Measurements from ENCODE around the gene ZNF202.

The ZNF202 gene

GRCh38 chr11:123757976-123758375, 16.5 kb upstream of the ZNF202 start:
- no peaks in the 10 kb centered on the region for H3K9me3 ChIP-seq (ENCODE audit: low read length)
- no peak overlapping the region for H3K4me2 ChIP-seq (ENCODE audit: low read length)
- no peak overlapping the region for H3K27ac ChIP-seq (ENCODE audit: low read depth, low read length, poor library complexity, severe bottlenecking)
- no peaks in the 10 kb centered on the region for H3F3A ChIP-seq (ENCODE audit: insufficient read depth, low read length)
- H3K27me3 ChIP-seq (ENCODE audit: insufficient read depth, low read length), result no peaks in the 10 kb centered on the region
- no peak overlapping the region for H3K4me3 ChIP-seq (ENCODE audit: low read depth, low read length, poor library complexity, severe bottlenecking)
- no peaks in the 10 kb centered on the region for H3K9me2 ChIP-seq (ENCODE audit: low read depth, low read length)
- no peak overlapping the region for H2AFZ ChIP-seq (ENCODE audit: low read length)
- H3K4me1 ChIP-seq (ENCODE audit: insufficient read depth, low read length, severe bottlenecking), result no peaks in the 10 kb centered on the region
- TF ChIP-seq CTCF (IDR thresholded peaks at IDR 0.05; ENCODE audit: low read length), result no peak
- no peaks in the 10 kb centered on the region for H3K36me3 ChIP-seq (ENCODE audit: insufficient read depth, low read length)
- H4K20me1 ChIP-seq (ENCODE audit: insufficient read depth, low read length), result no peaks in the 10 kb centered on the region
- no peak overlapping the region for H3K9ac ChIP-seq (ENCODE audit: low read length)
- H3K79me2 ChIP-seq (ENCODE audit: insufficient read depth, low read length), result no peaks in the 10 kb centered on the region

GRCh38 chr11:123755813-123756212, 14.4 kb upstream of the ZNF202 start:
- H3K4me1 ChIP-seq (ENCODE audit: insufficient read depth, low read length, severe bottlenecking), result no peaks in the 10 kb centered on the region
- H3K4me2 ChIP-seq (ENCODE audit: low read length), result no peak overlapping the region
- H3K36me3 ChIP-seq (ENCODE audit: insufficient read depth, low read length), result no peaks in the 10 kb centered on the region
- H2AFZ ChIP-seq (ENCODE audit: low read length), result no peak overlapping the region
- H3F3A ChIP-seq (ENCODE audit: insufficient read depth, low read length), result no peaks in the 10 kb centered on the region
- no peak overlapping the region for H3K9ac ChIP-seq (ENCODE audit: low read length)
- no peaks in the 10 kb centered on the region for H3K79me2 ChIP-seq (ENCODE audit: insufficient read depth, low read length)
- TF ChIP-seq CTCF (IDR thresholded peaks at IDR 0.05; ENCODE audit: low read length) (no peak), EZH2 (IDR thresholded peaks at IDR 0.05; ENCODE audit: borderline replicate concordance, low read length) (no peak)
- no peaks in the 10 kb centered on the region for H3K27me3 ChIP-seq (ENCODE audit: insufficient read depth, low read length)
- no peaks in the 10 kb centered on the region for H4K20me1 ChIP-seq (ENCODE audit: insufficient read depth, low read length)
- no peak overlapping the region for H3K27ac ChIP-seq (ENCODE audit: low read depth, low read length, poor library complexity, severe bottlenecking)
- no peaks in the 10 kb centered on the region for H3K9me3 ChIP-seq (ENCODE audit: low read length)
- H3K9me2 ChIP-seq (ENCODE audit: low read depth, low read length), result no peaks in the 10 kb centered on the region
- H3K4me3 ChIP-seq (ENCODE audit: low read depth, low read length, poor library complexity, severe bottlenecking), result no peak overlapping the region

GRCh38 chr11:123755344-123755743, 13.9 kb upstream of the ZNF202 start:
- H3K36me3 ChIP-seq (ENCODE audit: insufficient read depth, low read length), result no peaks in the 10 kb centered on the region
- H3K9ac ChIP-seq (ENCODE audit: low read length), result no peak overlapping the region
- H3K4me2 ChIP-seq (ENCODE audit: low read length), result no peak overlapping the region
- no peak overlapping the region for H3K4me3 ChIP-seq (ENCODE audit: low read depth, low read length, poor library complexity, severe bottlenecking)
- H4K20me1 ChIP-seq (ENCODE audit: insufficient read depth, low read length), result no peaks in the 10 kb centered on the region
- H3K4me1 ChIP-seq (ENCODE audit: insufficient read depth, low read length, severe bottlenecking), result no peaks in the 10 kb centered on the region
- H3K9me2 ChIP-seq (ENCODE audit: low read depth, low read length), result no peaks in the 10 kb centered on the region
- no peak overlapping the region for H2AFZ ChIP-seq (ENCODE audit: low read length)
- TF ChIP-seq CTCF (IDR thresholded peaks at IDR 0.05; ENCODE audit: low read length) (no peak), EZH2 (IDR thresholded peaks at IDR 0.05; ENCODE audit: borderline replicate concordance, low read length) (no peak)
- no peaks in the 10 kb centered on the region for H3K9me3 ChIP-seq (ENCODE audit: low read length)
- H3K79me2 ChIP-seq (ENCODE audit: insufficient read depth, low read length), result no peaks in the 10 kb centered on the region
- no peaks in the 10 kb centered on the region for H3K27me3 ChIP-seq (ENCODE audit: insufficient read depth, low read length)
- no peak overlapping the region for H3K27ac ChIP-seq (ENCODE audit: low read depth, low read length, poor library complexity, severe bottlenecking)
- H3F3A ChIP-seq (ENCODE audit: insufficient read depth, low read length), result no peaks in the 10 kb centered on the region
